A673 (cell line): ENCODE measurements around the gene TRIM46. TPM values are rescaled to one million over a fixed set of nuclear protein-coding genes. Genes with fewer than 3 reads are reported as not detected.

Experiments used
- BruUV-seq: library from RNA; stranded (reverse); fragments of 400-500 nt; replicated peaks from 2 replicates; lab custom pipeline; 2021; lab: Mats Ljungman, UMichigan
- CTCF ChIA-PET: fragments of 300-600 bp; sonication (Branson Sonifier 250); formaldehyde crosslinking; loops from one replicate; lab custom pipeline; 2022; ENCODE audit warnings: antibody characterized with exemption; lab: Charles Lee
- POLR2A ChIA-PET: fragments of 300-600 bp; sonication (Branson Sonifier 250); formaldehyde crosslinking; loops from one replicate; lab custom pipeline; 2022; ENCODE audit warnings: antibody characterized with exemption; ENCODE audit not compliant: low non-redundant PET; lab: Charles Lee
- DNase-seq: peaks from one replicate; pipeline ENCODE4 v3.0.0-alpha.2; 2015; ENCODE audit warnings: low spot score
- H3K27ac ChIP-seq: fragments of 200-600 bp; sonication (generic); 2 replicates; pipeline ENCODE4 v1.5.1; 2016; ENCODE audit warnings: mixed run types, low read depth, mild to moderate bottlenecking, mixed read lengths, antibody characterized with exemption, low read length; ENCODE audit not compliant: poor library complexity, severe bottlenecking
- H3K27me3 ChIP-seq: fragments of 200-600 bp; sonication (generic); replicated peaks from 2 replicates; pipeline ENCODE4 v1.6.1; 2017; ENCODE audit warnings: mixed run types, low read depth, mild to moderate bottlenecking, mixed read lengths, antibody characterized with exemption, low read length; ENCODE audit not compliant: insufficient read depth, poor library complexity
- H3K36me3 ChIP-seq: fragments of 200-600 bp; sonication (generic); 2 replicates; pipeline ENCODE4 v1.6.1; 2016; ENCODE audit warnings: mixed run types, mild to moderate bottlenecking, mixed read lengths, antibody characterized with exemption, low read length; ENCODE audit not compliant: insufficient read depth, poor library complexity, severe bottlenecking
- H3K4me1 ChIP-seq: fragments of 200-600 bp; sonication (generic); 2 replicates; pipeline ENCODE4 v1.6.1; 2017; ENCODE audit warnings: mixed run types, mild to moderate bottlenecking, mixed read lengths, antibody characterized with exemption, low read length; ENCODE audit not compliant: insufficient read depth, poor library complexity, severe bottlenecking
- H3K4me3 ChIP-seq: fragments of 200-600 bp; sonication (generic); 2 replicates; pipeline ENCODE4 v1.5.1; 2016; ENCODE audit warnings: low read depth, mixed run types, mild to moderate bottlenecking, mixed read lengths, low read length; ENCODE audit not compliant: poor library complexity, severe bottlenecking
- H3K9me3 ChIP-seq: fragments of 200-600 bp; sonication (generic); 2 replicates; pipeline ENCODE4 v1.6.1; 2016; ENCODE audit warnings: mixed run types, low read depth, mild to moderate bottlenecking, mixed read lengths, antibody characterized with exemption, low read length; ENCODE audit not compliant: poor library complexity, severe bottlenecking
- CTCF ChIP-seq: fragments of 300-800, 200-600 bp; sonication (generic); conservative IDR thresholded peaks from 2 replicates; pipeline ENCODE4 v1.5.1; 2017; ENCODE audit warnings: low read depth, mild to moderate bottlenecking, antibody characterized with exemption, low read length, moderate library complexity, mixed read lengths
- EZH2 ChIP-seq: fragments of 200-600 bp; sonication (generic); IDR thresholded peaks from 2 replicates; pipeline ENCODE4 v1.6.1; 2017; ENCODE audit warnings: borderline replicate concordance, low read depth, mild to moderate bottlenecking, mixed read lengths, antibody characterized with exemption, low read length; ENCODE audit not compliant: poor library complexity, severe bottlenecking
- intact Hi-C: fragments of 100-400 bp; cut with micrococcal nuclease; formaldehyde crosslinking; loops from one replicate; pipeline ENCODE4 v1.10.0; 2022; ENCODE audit not compliant: unreplicated experiment
- total RNA-seq: library from RNA; stranded (reverse); gene quantifications from 2 replicates; pipeline ENCODE4 v1.2.3, GENCODE V29; 2021

TRIM46 gene
- total RNA-seq, 1 experiment from 2014 or later: 5.1 TPM

GRCh38 chr1:155198547-155198906, 24.9 kb downstream of the TRIM46 start:
- TF ChIP-seq EZH2 (no peak), CTCF (no peak)
- no TSS peak for BruUV-seq
- Histone ChIP-seq H3K27me3 (no peaks in the 10 kb centered on the region), H3K4me1 (peaks cover 16% of the 10 kb centered on the region), H3K4me3 (no peak overlapping the region), H3K9me3 (no peaks in the 10 kb centered on the region), H3K36me3 (peaks cover 19% of the 10 kb centered on the region), H3K27ac (no peak overlapping the region)
- no peak for DNase-seq
- intact Hi-C loops: no loop called here
- CTCF ChIA-PET: no interaction called here
- POLR2A ChIA-PET: no interaction called here

DNA sequence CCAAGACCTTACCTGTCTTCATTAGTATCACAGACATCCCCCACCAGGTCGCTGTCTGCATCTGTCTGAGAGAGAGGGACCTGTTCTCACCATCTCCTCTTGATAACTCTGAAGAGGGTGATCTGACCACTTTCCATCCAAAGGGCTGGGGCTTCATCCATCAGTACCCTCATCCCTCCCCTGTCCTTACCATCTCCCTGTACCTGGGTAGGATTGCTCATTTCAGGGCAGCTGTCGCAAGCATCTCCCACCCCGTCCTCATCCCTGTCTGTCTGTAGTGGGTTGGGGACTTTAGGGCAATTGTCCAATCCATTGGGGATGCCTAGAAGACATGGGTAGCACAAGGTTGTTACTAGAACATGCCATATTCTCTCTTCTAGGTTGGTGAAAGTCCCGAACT, 26.1 kb downstream of the TRIM46 start:
- POLR2A ChIA-PET: no interaction called here
- H3K36me3 ChIP-seq: peaks cover 19% of the 10 kb centered on the region
- peaks cover 7% of the 10 kb centered on the region for H3K4me1 ChIP-seq
- DNase-seq: no peak
- no peak overlapping the region for H3K27ac ChIP-seq
- CTCF ChIA-PET: no interaction called here
- H3K27me3 ChIP-seq: no peaks in the 10 kb centered on the region
- H3K4me3 ChIP-seq: no peak overlapping the region
- TF ChIP-seq EZH2 (no peak), CTCF (no peak)
- intact Hi-C loops: loop anchor here (10.0 kb wide), 1 partner anchor 395 kb away; no protein-coding TSS in a partner anchor
- no TSS peak for BruUV-seq
- no peaks in the 10 kb centered on the region for H3K9me3 ChIP-seq

GRCh38 chr1:155200920-155201319, 27.3 kb downstream of the TRIM46 start:
- TF ChIP-seq EZH2 (no peak), CTCF (no peak)
- DNase-seq: no peak
- H3K9me3 ChIP-seq: no peaks in the 10 kb centered on the region
- intact Hi-C loops: loop anchor here (10.0 kb wide), 1 partner anchor 394 kb away; no protein-coding TSS in a partner anchor
- H3K4me3 ChIP-seq: no peak overlapping the region
- no peaks in the 10 kb centered on the region for H3K27me3 ChIP-seq
- H3K27ac ChIP-seq: no peak overlapping the region
- H3K4me1 ChIP-seq: no peaks in the 10 kb centered on the region
- peaks cover 19% of the 10 kb centered on the region for H3K36me3 ChIP-seq
- ChIA-PET POLR2A (no interaction called here), CTCF (no interaction called here)
- BruUV-seq: no TSS peak
